Activated CD4-positive, alpha-beta memory T cell treated with anti-CD3 and anti-CD28 coated beads for 36 hours (primary cell): ENCODE data around the gene RNF167. TPM values are rescaled to one million over a fixed set of nuclear protein-coding genes. Genes with fewer than 3 reads are reported as not detected.

Experiments used
- CTCF ChIA-PET: fragments of 350-600 bp; sonication (Branson Sonifier 250); formaldehyde crosslinking; loops from one replicate; lab custom pipeline; 2021; ENCODE audit warnings: antibody characterized with exemption, inconsistent platforms; lab: Charles Lee
- POLR2A ChIA-PET: fragments of 350-600 bp; sonication (Branson Sonifier 250); formaldehyde crosslinking; loops from one replicate; lab custom pipeline; 2021; ENCODE audit warnings: antibody characterized with exemption; lab: Charles Lee
- DNase-seq: peaks from one replicate; pipeline ENCODE4 v3.0.0-alpha.2; 2020
- H3K27ac Mint-ChIP-seq: one replicate; pipeline ENCODE4 v1.8.0; 2021; ENCODE audit warnings: mixed read lengths
- H3K27me3 Mint-ChIP-seq: one replicate; pipeline ENCODE4 v1.8.0; 2021; ENCODE audit warnings: mixed read lengths
- H3K36me3 Mint-ChIP-seq: one replicate; pipeline ENCODE4 v1.8.0; 2021; ENCODE audit warnings: mixed read lengths
- H3K4me1 Mint-ChIP-seq: one replicate; pipeline ENCODE4 v1.8.0; 2021; ENCODE audit warnings: low read depth, mixed read lengths
- H3K4me3 Mint-ChIP-seq: one replicate; pipeline ENCODE4 v1.8.0; 2021; ENCODE audit warnings: mild to moderate bottlenecking, mixed read lengths
- H3K9me3 Mint-ChIP-seq: one replicate; pipeline ENCODE4 v1.8.0; 2021; ENCODE audit warnings: mixed read lengths
- intact Hi-C: fragments of 100-400 bp; cut with micrococcal nuclease; formaldehyde crosslinking; loops from one replicate; pipeline ENCODE4 v1.15.1; 2023
- total RNA-seq, 2 experiments: library from RNA; stranded (reverse); gene quantifications; one replicate each; pipeline ENCODE4 v1.2.3, GENCODE V29; 2021

The RNF167 gene
- total RNA-seq, 2 experiments from 2014 or later = 130 to 157 TPM

DNA sequence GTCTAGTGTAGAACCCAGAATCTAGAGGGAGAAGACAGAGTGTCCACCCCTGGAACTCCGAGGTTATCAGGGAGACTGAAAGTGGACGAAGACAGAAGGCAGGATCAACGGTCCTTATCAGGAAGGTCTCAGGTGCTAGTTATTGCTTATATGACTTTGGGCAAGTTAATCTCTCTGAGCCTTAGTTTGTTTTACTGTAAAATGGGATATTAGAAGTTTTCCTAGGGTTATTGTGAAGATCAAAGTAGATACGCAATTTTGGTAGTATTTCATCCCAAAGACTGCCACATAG is 1.2 kb downstream of the RNF167 start:
- peaks cover 58% of the 10 kb centered on the region for H3K4me1 Mint-ChIP-seq
- H3K9me3 Mint-ChIP-seq = no peaks in the 10 kb centered on the region
- ChIA-PET CTCF (interaction anchor here (1.6 to 2.1 kb wide), 2 partner anchors 26 to 42 kb away, joined by 5 read pairs; partner anchors contain the start of genes C17orf107 and SPAG7), POLR2A (interaction anchor here (1.0 to 21.0 kb wide), 4 partner anchors 9 to 56 kb away, joined by 3 to 346 read pairs (median 35); partner anchors contain the start of genes ENO3, INCA1, KIF1C and PFN1)
- H3K4me3 Mint-ChIP-seq = peak overlapping the region; percentile 90
- peak overlapping the region; percentile 95 for H3K27ac Mint-ChIP-seq
- no peak for DNase-seq
- intact Hi-C loops = loop anchor here (2.0 to 10.0 kb wide), 6 partner anchors 38 to 796 kb away; partner anchors contain the start of genes ARRB2, CAMTA2, CHRNE and CYB5D2
- peaks cover 72% of the 10 kb centered on the region for H3K36me3 Mint-ChIP-seq
- peaks cover 1% of the 10 kb centered on the region for H3K27me3 Mint-ChIP-seq

- H3K4me3 Mint-ChIP-seq = peak overlapping the region; percentile 90
- ChIA-PET CTCF (no interaction called here), POLR2A (interaction anchor here (21.0 kb wide), 1 partner anchor 23 kb away, joined by 346 read pairs; the partner anchor contains the start of gene SPAG7)
- no peak for DNase-seq
- peaks cover 63% of the 10 kb centered on the region for H3K4me1 Mint-ChIP-seq
- H3K27ac Mint-ChIP-seq = peak overlapping the region; percentile 95
- no peaks in the 10 kb centered on the region for H3K9me3 Mint-ChIP-seq
- peaks cover 1% of the 10 kb centered on the region for H3K27me3 Mint-ChIP-seq
- intact Hi-C loops = loop anchor here (5.0 to 10.0 kb wide), 2 partner anchors 44 to 798 kb away; partner anchors contain the start of genes CAMTA2, CYB5D2 and ZZEF1
- H3K36me3 Mint-ChIP-seq = peaks cover 83% of the 10 kb centered on the region
These were observed 2.9 kb downstream of the RNF167 start for GRCh38 chr17:4942760-4943508.

GRCh38 chr17:4944163-4944553 is 4.1 kb downstream of the RNF167 start:
- ChIA-PET CTCF (no interaction called here), POLR2A (interaction anchor here (1.1 to 21.0 kb wide), 3 partner anchors 9 to 44 kb away, joined by 3 to 346 read pairs (median 4); partner anchors contain the start of gene SPAG7)
- Mint-ChIP-seq H3K4me3 (peak overlapping the region; percentile 90), H3K27ac (peak overlapping the region; percentile 95), H3K9me3 (no peaks in the 10 kb centered on the region), H3K27me3 (peaks cover 1% of the 10 kb centered on the region), H3K4me1 (peaks cover 53% of the 10 kb centered on the region), H3K36me3 (peaks cover 73% of the 10 kb centered on the region)
- intact Hi-C loops = loop anchor here (5.0 to 10.0 kb wide), 2 partner anchors 43 to 799 kb away; partner anchors contain the start of genes CAMTA2, CYB5D2 and ZZEF1
- DNase-seq = peak; percentile 72

DNA sequence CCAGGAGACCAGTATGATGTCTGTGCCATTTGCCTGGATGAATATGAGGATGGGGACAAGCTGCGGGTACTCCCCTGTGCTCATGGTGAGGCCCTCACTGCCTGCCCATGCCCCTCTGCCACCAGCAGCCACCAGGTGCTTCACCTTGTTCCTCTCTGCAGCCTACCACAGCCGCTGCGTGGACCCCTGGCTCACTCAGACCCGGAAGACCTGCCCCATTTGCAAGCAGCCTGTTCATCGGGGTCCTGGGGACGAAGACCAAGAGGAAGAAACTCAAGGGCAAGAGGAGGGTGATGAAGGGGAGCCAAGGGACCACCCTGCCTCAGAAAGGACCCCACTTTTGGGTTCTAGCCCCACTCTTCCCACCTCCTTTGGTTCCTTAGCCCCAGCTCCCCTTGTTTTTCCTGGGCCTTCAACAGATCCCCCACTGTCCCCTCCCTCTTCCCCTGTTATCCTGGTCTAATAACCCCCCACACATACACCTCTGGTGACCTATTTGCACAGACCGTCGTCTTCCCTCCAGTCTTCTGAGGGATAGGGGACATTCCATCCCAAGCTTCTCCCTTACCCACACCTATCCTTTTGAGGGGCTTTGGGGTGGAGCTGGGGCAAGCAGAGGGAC is 4.6 kb downstream of the RNF167 start:
- Mint-ChIP-seq H3K4me3 (peak overlapping the region; percentile 90), H3K27me3 (peaks cover 1% of the 10 kb centered on the region), H3K4me1 (peaks cover 52% of the 10 kb centered on the region), H3K9me3 (no peaks in the 10 kb centered on the region), H3K36me3 (peaks cover 71% of the 10 kb centered on the region), H3K27ac (peak overlapping the region; percentile 95)
- POLR2A ChIA-PET = interaction anchor here (1.1 to 21.0 kb wide), 5 partner anchors 9 to 45 kb away, joined by 3 to 346 read pairs (median 3); partner anchors contain the start of gene SPAG7
- CTCF ChIA-PET = no interaction called here
- peak; percentile 51 for DNase-seq
- intact Hi-C loops = loop anchor here (5.0 to 10.0 kb wide), 5 partner anchors 43 to 800 kb away; partner anchors contain the start of genes CAMTA2, CYB5D2, DERL2 and MED11

DNA sequence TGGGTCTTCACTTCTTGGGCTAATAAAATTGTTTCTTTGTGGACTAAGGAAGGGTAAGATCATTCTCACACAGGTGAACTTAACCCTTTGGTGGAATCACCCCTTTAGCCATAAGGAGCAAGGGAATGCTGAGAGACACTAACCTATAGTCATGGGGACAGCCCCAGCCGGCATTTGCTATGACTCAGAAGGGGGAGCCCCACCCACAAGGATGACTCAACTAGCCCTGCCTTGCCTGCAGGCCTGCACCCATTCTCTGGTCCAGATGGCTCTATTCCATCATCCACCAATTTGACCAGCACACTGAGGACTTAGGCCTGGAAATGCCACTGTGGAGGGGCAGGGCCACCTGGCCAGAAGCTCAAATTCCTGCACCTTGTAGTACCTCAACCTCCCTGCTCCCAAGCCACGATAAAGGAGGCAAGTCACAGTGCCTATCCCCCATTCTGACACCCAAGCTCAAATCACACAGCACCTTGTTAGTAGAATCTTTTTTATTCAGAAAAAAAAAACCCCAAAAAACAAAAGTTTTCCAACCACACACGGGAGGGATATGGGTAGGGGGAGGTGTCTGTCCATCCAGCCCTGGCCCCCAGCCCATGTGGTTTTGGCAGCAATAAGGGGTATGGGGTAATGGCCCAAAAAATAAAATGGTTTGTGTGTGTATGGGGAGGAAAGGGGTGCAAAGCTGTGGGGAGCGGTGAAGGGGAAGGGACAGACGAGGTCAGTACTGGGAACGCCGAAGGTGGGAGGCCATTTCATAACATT is 5.3 kb downstream of the RNF167 start:
- Mint-ChIP-seq H3K27me3 (no peaks in the 10 kb centered on the region), H3K4me1 (peaks cover 52% of the 10 kb centered on the region), H3K27ac (peak overlapping the region; percentile 95), H3K36me3 (peaks cover 66% of the 10 kb centered on the region), H3K9me3 (no peaks in the 10 kb centered on the region), H3K4me3 (peak overlapping the region; percentile 90)
- peak; percentile 94 for DNase-seq
- ChIA-PET CTCF (interaction anchor here (2.3 kb wide), 1 partner anchor 21 kb away, joined by 10 read pairs; the partner anchor contains the start of gene SPAG7), POLR2A (interaction anchor here (1.1 to 21.0 kb wide), 7 partner anchors 8 to 45 kb away, joined by 3 to 346 read pairs (median 4); partner anchors contain the start of genes C17orf107 and SPAG7)
- intact Hi-C loops = loop anchor here (5.0 to 10.0 kb wide), 4 partner anchors 213 to 801 kb away; partner anchors contain the start of genes CYB5D2, DERL2, MED11 and MIS12

GRCh38 chr17:4945944-4946280 is 5.8 kb downstream of the RNF167 start:
- Mint-ChIP-seq H3K9me3 (no peaks in the 10 kb centered on the region), H3K27ac (peak overlapping the region; percentile 95), H3K4me3 (peak overlapping the region; percentile 90), H3K27me3 (no peaks in the 10 kb centered on the region), H3K36me3 (peaks cover 62% of the 10 kb centered on the region), H3K4me1 (peaks cover 56% of the 10 kb centered on the region)
- CTCF ChIA-PET = interaction anchor here (2.3 kb wide), 1 partner anchor 21 kb away, joined by 10 read pairs; the partner anchor contains the start of gene SPAG7
- POLR2A ChIA-PET = interaction anchor here (1.2 to 21.0 kb wide), 5 partner anchors 13 to 46 kb away, joined by 3 to 346 read pairs (median 4); partner anchors contain the start of genes C17orf107 and SPAG7
- intact Hi-C loops = loop anchor here (5.0 to 10.0 kb wide), 4 partner anchors 214 to 801 kb away; partner anchors contain the start of genes CYB5D2, DERL2, MED11 and MIS12
- DNase-seq = no peak

DNA sequence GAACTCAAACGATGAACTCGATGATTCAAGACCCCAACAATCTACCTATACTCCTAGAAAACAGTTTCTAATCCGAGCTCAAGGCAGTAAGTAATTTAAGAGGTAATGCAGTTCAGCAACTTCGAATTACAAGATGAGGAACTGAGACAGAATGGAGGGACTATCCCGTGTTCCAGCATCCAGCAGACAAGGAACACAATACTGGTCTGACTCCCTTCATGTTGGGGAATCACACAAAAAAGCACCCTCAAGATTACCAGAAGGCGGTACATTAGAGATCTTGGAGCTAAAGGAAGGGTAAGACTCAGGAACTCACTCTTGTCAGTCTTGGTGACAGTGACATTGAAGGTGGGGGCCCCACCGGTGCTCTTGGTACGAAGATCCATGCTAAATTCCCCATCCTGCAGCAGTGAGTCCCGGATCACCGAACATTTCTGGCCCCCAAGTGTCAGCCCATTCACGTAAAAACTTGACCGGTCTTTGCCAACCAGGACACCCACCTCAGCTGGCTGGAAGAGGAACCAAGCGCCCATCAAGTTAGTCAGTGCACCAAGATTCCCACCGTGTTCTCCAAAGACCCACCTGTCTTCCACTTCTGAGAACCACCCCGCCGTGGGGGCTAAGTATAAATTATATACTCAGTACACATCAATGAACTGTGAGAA is 6.4 kb downstream of the RNF167 start:
- DNase-seq = no peak
- H3K9me3 Mint-ChIP-seq = no peaks in the 10 kb centered on the region
- CTCF ChIA-PET = interaction anchor here (2.3 kb wide), 1 partner anchor 20 kb away, joined by 10 read pairs; the partner anchor contains the start of gene SPAG7
- peaks cover 58% of the 10 kb centered on the region for H3K4me1 Mint-ChIP-seq
- POLR2A ChIA-PET = interaction anchor here (1.3 to 21.0 kb wide), 4 partner anchors 13 to 46 kb away, joined by 3 to 346 read pairs (median 8); partner anchors contain the start of genes C17orf107 and SPAG7
- H3K27ac Mint-ChIP-seq = peak overlapping the region; percentile 95
- H3K4me3 Mint-ChIP-seq = peak overlapping the region; percentile 90
- intact Hi-C loops = loop anchor here (5.0 to 10.0 kb wide), 4 partner anchors 214 to 802 kb away; partner anchors contain the start of genes CYB5D2, DERL2, MED11 and MIS12
- H3K36me3 Mint-ChIP-seq = peaks cover 57% of the 10 kb centered on the region
- no peaks in the 10 kb centered on the region for H3K27me3 Mint-ChIP-seq

- peak overlapping the region; percentile 95 for H3K27ac Mint-ChIP-seq
- no peak for DNase-seq
- peaks cover 57% of the 10 kb centered on the region for H3K4me1 Mint-ChIP-seq
- H3K9me3 Mint-ChIP-seq = no peaks in the 10 kb centered on the region
- H3K36me3 Mint-ChIP-seq = peaks cover 51% of the 10 kb centered on the region
- peak overlapping the region; percentile 90 for H3K4me3 Mint-ChIP-seq
- no peaks in the 10 kb centered on the region for H3K27me3 Mint-ChIP-seq
- POLR2A ChIA-PET = interaction anchor here (1.8 to 21.0 kb wide), 4 partner anchors 8 to 47 kb away, joined by 10 to 346 read pairs (median 38); partner anchors contain the start of genes C17orf107, CAMTA2, RNF167 and SLC25A11
- intact Hi-C loops = loop anchor here (5.0 to 10.0 kb wide), 4 partner anchors 215 to 802 kb away; partner anchors contain the start of genes CYB5D2, DERL2, MED11 and MIS12
- CTCF ChIA-PET = interaction anchor here (2.3 kb wide), 1 partner anchor 20 kb away, joined by 10 read pairs; the partner anchor contains the start of gene SPAG7
These were observed 6.9 kb downstream of the RNF167 start for GRCh38 chr17:4947010-4947410.

DNA sequence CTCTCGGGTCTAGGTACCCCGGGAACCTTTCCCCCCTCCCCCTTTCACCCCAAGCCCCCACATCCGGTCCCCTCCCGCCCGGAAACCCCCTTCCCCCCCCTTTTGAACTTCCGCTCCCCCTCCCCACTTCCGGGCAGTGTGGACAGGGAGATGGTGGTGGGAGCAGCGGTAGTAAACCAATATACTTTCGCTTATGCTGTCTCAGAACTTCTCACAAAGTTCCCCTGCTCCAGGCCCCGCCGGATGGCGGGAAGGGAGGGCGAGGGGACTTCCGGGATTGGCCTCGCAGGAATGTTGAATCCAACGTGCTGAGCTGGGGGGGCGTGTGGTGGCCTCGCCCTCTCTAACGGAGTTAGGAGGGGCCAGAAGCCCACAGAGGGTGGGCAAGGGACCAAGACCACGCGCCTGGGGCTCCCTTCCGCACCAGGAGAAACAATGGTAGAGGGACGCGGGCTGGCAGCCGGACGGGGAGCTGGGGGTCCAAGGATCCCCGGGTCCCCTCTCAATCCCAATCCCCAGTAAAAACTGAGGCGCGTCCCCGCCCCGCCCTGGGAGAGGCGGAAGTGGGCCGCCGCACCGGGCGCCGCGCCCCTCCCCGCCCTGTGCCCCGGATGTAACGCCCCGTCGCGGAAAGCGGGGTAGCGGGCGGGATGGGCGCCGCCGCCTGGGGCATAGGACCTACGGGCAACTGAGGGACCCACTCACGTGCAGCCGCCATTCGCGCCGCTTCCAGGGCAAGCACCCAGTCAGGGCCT is 7.5 kb downstream of the RNF167 start:
- Mint-ChIP-seq H3K36me3 (peaks cover 45% of the 10 kb centered on the region), H3K9me3 (no peaks in the 10 kb centered on the region), H3K4me3 (peak overlapping the region; percentile 90), H3K27ac (peak overlapping the region; percentile 95), H3K27me3 (no peaks in the 10 kb centered on the region), H3K4me1 (peaks cover 52% of the 10 kb centered on the region)
- ChIA-PET CTCF (interaction anchor here (2.3 kb wide), 1 partner anchor 19 kb away, joined by 10 read pairs; the partner anchor contains the start of gene SPAG7), POLR2A (interaction anchor here (1.1 to 21.0 kb wide), 5 partner anchors 8 to 50 kb away, joined by 5 to 346 read pairs (median 13); partner anchors contain the start of genes C17orf107, CAMTA2, INCA1 and KIF1C)
- DNase-seq = peak; percentile 87
- intact Hi-C loops = loop anchor here (1.0 to 10.0 kb wide), 6 partner anchors 7 to 803 kb away; partner anchors contain the start of genes CYB5D2, DERL2, MED11 and MIS12
